ENCODE data around the gene ANTXR1. TPM values are rescaled to one million over a fixed set of nuclear protein-coding genes. Genes with fewer than 3 reads are reported as not detected.

The ANTXR1 gene
- total and polyA plus RNA-seq, 9 of the 15 experiments (the other 6 are each of a cell fraction or from before 2014, with no cell fraction given) = 0.07 to 1.00 (median 0.54) TPM

- TF ChIP-seq TEAD4 (IDR thresholded peaks at IDR 0.05; ENCODE audit: low read length) (0 out of 2 replicates have a peak, but pooled peaks have one; percentile 17), TEAD4 (CRISPR knock-in tag; IDR thresholded peaks at IDR 0.05; ENCODE audit: borderline replicate concordance) (no peak), TEAD2 (tag; IDR thresholded peaks at IDR 0.05) (no peak), TCF3 (CRISPR knock-in tag; IDR thresholded peaks at IDR 0.05) (0 out of 2 replicates have a peak, but pooled peaks have one; percentile 20), TAL1 (IDR thresholded peaks at IDR 0.05) (peak; percentile 29; the same call in 1 of the 2 replicates)
These were observed 5.4 kb upstream of the ANTXR1 start (continued) for GRCh38 chr2:69007603-69008002.

- Histone ChIP-seq H4K20me1 (replicated peaks; ENCODE audit: control insufficient read depth, insufficient read depth, low read length) (no peaks in the 10 kb centered on the region), H3K27ac (ENCODE audit: extremely low read depth, low read depth, low read length) (no peak overlapping the region), H2AFZ (ENCODE audit: low read depth, low read length) (no peak overlapping the region), H3K9me3 (replicated peaks; ENCODE audit: control insufficient read depth, insufficient read depth, low read depth, low read length) (no peaks in the 10 kb centered on the region), H3K9me1 (ENCODE audit: control insufficient read depth, insufficient read depth, low read length) (no peaks in the 10 kb centered on the region), H3K4me1 (replicated peaks in 1 of 2; ENCODE audit: control insufficient read depth in 2 of 2, insufficient read depth in 2 of 2, low read length in 2 of 2) (peaks cover 0 to 11% of the 10 kb centered on the region in 2 experiments; a peak in 3 of 5 replicates), H3K79me2 (ENCODE audit: control insufficient read depth, insufficient read depth, low read length) (no peaks in the 10 kb centered on the region), H3K4me2 (ENCODE audit: insufficient read depth, low read length) (no peak overlapping the region), H3K36me3 (ENCODE audit: control insufficient read depth, insufficient read depth, low read length) (no peaks in the 10 kb centered on the region), H3K27me3 (ENCODE audit: control insufficient read depth in 2 of 2, insufficient read depth in 2 of 2, low read length in 2 of 2) (peaks cover 11 to 29% of the 10 kb centered on the region in 2 experiments; a peak in 3 of 5 replicates), H3K4me3 (no peak overlapping the region), H3K9ac (ENCODE audit: insufficient read depth in 1 of 2, low read depth in 2 of 2, low read length in 2 of 2) (no peak overlapping the region)
- DNase-seq (ENCODE audit: extremely low read depth in 1 of 4, low spot score in 3 of 4) (no peak), ATAC-seq (no peak), FAIRE-seq (no peak)
- POLR2A ChIA-PET = interaction anchor here (0.6 kb wide), 1 partner anchor 40 kb away, joined by 3 read pairs; no protein-coding TSS in a partner anchor
- in situ Hi-C loops (cut with MboI) = no loop called here
- intact Hi-C loops (cut with micrococcal nuclease) = no loop called here
- no peak for TF ChIP-seq ZNF586 (CRISPR knock-in tag; conservative IDR thresholded peaks at IDR 0.05)
- no peak for TF ChIP-seq NR2C2 (CRISPR knock-in tag; IDR thresholded peaks at IDR 0.05)
- TF ChIP-seq NR2C2 (tag; IDR thresholded peaks at IDR 0.05) = no peak
- 0% methylated on average over 8 of the region's 8 CpGs for WGBS (ENCODE audit: insufficient coverage, low coverage, missing lambda C conversion rate)
- BruUV-seq (replicated peaks) = no TSS peak
- CTCF ChIA-PET (ENCODE audit: low intra/inter-chr PET ratio) = no interaction called here
These were observed 2.4 kb upstream of the ANTXR1 start for GRCh38 chr2:69010437-69011194.
